Head of caudate nucleus (tissue), 42 donors: ENCODE results near the gene ART4.

ENCODE experiments used
- DNase-seq, 42 donors: peaks; one replicate each; pipeline versions ENCODE4 v3.0.0 to v3.0.0-alpha.2; 2020 to 2021; ENCODE audit warnings: mixed read lengths in 7 of 42
- intact Hi-C: fragments of 100-400 bp; cut with DNase I; formaldehyde crosslinking; loops from one replicate; pipeline ENCODE4 v1.15.0; 2022

Gene ART4

GRCh38 chr12:14854586-14855183 lies 11.4 kb upstream of the ART4 start:
- DNase-seq, result no peak
- intact Hi-C loops, result no loop called here

GRCh38 chr12:14853961-14854360 lies 10.6 kb upstream of the ART4 start:
- DNase-seq, result no peak
- intact Hi-C loops, result no loop called here

- DNase-seq, result no peak
- intact Hi-C loops, result no loop called here
Observed at GRCh38 chr12:14852880-14853279, 9.6 kb upstream of the ART4 start.

GRCh38 chr12:14850929-14851663 lies 7.8 kb upstream of the ART4 start:
- intact Hi-C loops, result no loop called here
- DNase-seq, result no peak

GRCh38 chr12:14849661-14850060 lies 6.3 kb upstream of the ART4 start:
- peak in 4 of 42 donors; percentile 6 to 39 (median 13) for DNase-seq
- intact Hi-C loops, result no loop called here

GRCh38 chr12:14846876-14847580 lies 3.7 kb upstream of the ART4 start:
- DNase-seq, result no peak
- intact Hi-C loops, result no loop called here

GRCh38 chr12:14846042-14846587 lies 2.8 kb upstream of the ART4 start:
- intact Hi-C loops, result no loop called here
- no peak for DNase-seq

GRCh38 chr12:14845350-14845750 lies 2.0 kb upstream of the ART4 start:
- intact Hi-C loops, result no loop called here
- peak in 30 of 42 donors; percentile 12 to 78 (median 48) for DNase-seq

GRCh38 chr12:14844401-14844800 lies 1.1 kb upstream of the ART4 start:
- no peak for DNase-seq
- intact Hi-C loops, result loop anchor here (5.0 kb wide), 1 partner anchor 153 kb away; no protein-coding TSS in a partner anchor

GRCh38 chr12:14842315-14842714 lies 1.0 kb downstream of the ART4 start:
- intact Hi-C loops, result loop anchor here (5.0 kb wide), 1 partner anchor 155 kb away; no protein-coding TSS in a partner anchor
- no peak for DNase-seq

GRCh38 chr12:14841761-14842160 lies 1.6 kb downstream of the ART4 start:
- intact Hi-C loops, result loop anchor here (5.0 kb wide), 1 partner anchor 156 kb away; no protein-coding TSS in a partner anchor
- no peak for DNase-seq

GRCh38 chr12:14840616-14841015 lies 2.7 kb downstream of the ART4 start:
- intact Hi-C loops, result loop anchor here (5.0 kb wide), 1 partner anchor 157 kb away; no protein-coding TSS in a partner anchor
- no peak for DNase-seq

GRCh38 chr12:14839262-14839661 lies 4.1 kb downstream of the ART4 start:
- intact Hi-C loops, result no loop called here

GRCh38 chr12:14836336-14837210 lies 6.8 kb downstream of the ART4 start:
- DNase-seq, result no peak

More at GRCh38 chr12:14839262-14839661, 4.1 kb downstream of the ART4 start:
- no peak for DNase-seq

GRCh38 chr12:14834509-14834908 lies 8.8 kb downstream of the ART4 start:
- DNase-seq, result peak in 1 of 42 donors; percentile 12
- intact Hi-C loops, result no loop called here

More at GRCh38 chr12:14836336-14837210, 6.8 kb downstream of the ART4 start:
- intact Hi-C loops, result no loop called here

- intact Hi-C loops, result no loop called here
- no peak for DNase-seq
Observed at GRCh38 chr12:14833952-14834351, 9.4 kb downstream of the ART4 start.

- intact Hi-C loops, result no loop called here
- no peak for DNase-seq
Observed at GRCh38 chr12:14833336-14833735, 10.0 kb downstream of the ART4 start.

GRCh38 chr12:14828892-14829291 lies 14.4 kb downstream of the ART4 start:
- intact Hi-C loops, result no loop called here

GRCh38 chr12:14827043-14827442 lies 16.3 kb downstream of the ART4 start:
- no peak for DNase-seq
- intact Hi-C loops, result no loop called here

More at GRCh38 chr12:14828892-14829291, 14.4 kb downstream of the ART4 start:
- DNase-seq, result peak in 19 of 42 donors; percentile 1 to 59 (median 16)
